ENCODE measurements around the gene FBXL7.
A peak's percentile ranks its signal among the peaks of the same experiment; 100 is the strongest.

The FBXL7 gene

GRCh38 chr5:15799014-15799413, 299.0 kb downstream of the FBXL7 start:
- FAIRE-seq (no peak), DNase-seq (ENCODE audit: low spot score) (no peak)

- no peak for DNase-seq (ENCODE audit: low spot score)
- FAIRE-seq, result no peak
These were observed 299.6 kb downstream of the FBXL7 start for GRCh38 chr5:15799612-15800011.

GRCh38 chr5:15803280-15803679, 303.3 kb downstream of the FBXL7 start:
- DNase-seq (ENCODE audit: low spot score) (no peak), FAIRE-seq (no peak)

GRCh38 chr5:15806613-15807012, 306.6 kb downstream of the FBXL7 start:
- FAIRE-seq, result no peak
- no peak for DNase-seq (ENCODE audit: low spot score)

GRCh38 chr5:15807248-15807647, 307.3 kb downstream of the FBXL7 start:
- FAIRE-seq (no peak), DNase-seq (ENCODE audit: low spot score) (no peak)

- DNase-seq (ENCODE audit: low spot score) (no peak), FAIRE-seq (no peak)
These were observed 307.9 kb downstream of the FBXL7 start for GRCh38 chr5:15807871-15808270.

GRCh38 chr5:15808577-15808976, 308.6 kb downstream of the FBXL7 start:
- no peak for FAIRE-seq
- DNase-seq (ENCODE audit: low spot score), result no peak

GRCh38 chr5:15819617-15820016, 319.6 kb downstream of the FBXL7 start:
- DNase-seq (ENCODE audit: low spot score), result no peak
- FAIRE-seq, result no peak

GRCh38 chr5:15821506-15821905, 321.5 kb downstream of the FBXL7 start:
- no peak for FAIRE-seq
- DNase-seq (ENCODE audit: low spot score), result no peak

GRCh38 chr5:15823398-15823797, 323.4 kb downstream of the FBXL7 start:
- FAIRE-seq (no peak), DNase-seq (ENCODE audit: low spot score) (no peak)

- no peak for DNase-seq (ENCODE audit: low spot score)
- FAIRE-seq, result no peak
These were observed 327.8 kb downstream of the FBXL7 start for GRCh38 chr5:15827741-15828140.

GRCh38 chr5:15831408-15831807, 331.4 kb downstream of the FBXL7 start:
- DNase-seq (ENCODE audit: low spot score) (no peak), FAIRE-seq (no peak)

- DNase-seq (ENCODE audit: low spot score) (no peak), FAIRE-seq (no peak)
These were observed 333.4 kb downstream of the FBXL7 start for GRCh38 chr5:15833365-15833764.

- no peak for FAIRE-seq
- DNase-seq (ENCODE audit: low spot score), result no peak
These were observed 334.7 kb downstream of the FBXL7 start for GRCh38 chr5:15834596-15835245.

GRCh38 chr5:15835514-15835913, 335.5 kb downstream of the FBXL7 start:
- DNase-seq (ENCODE audit: low spot score) (no peak), FAIRE-seq (no peak)

- DNase-seq (ENCODE audit: low spot score) (no peak), FAIRE-seq (peak; percentile 78)
These were observed 337.7 kb downstream of the FBXL7 start for GRCh38 chr5:15837551-15838289.

GRCh38 chr5:15844253-15844652, 344.3 kb downstream of the FBXL7 start:
- no peak for DNase-seq (ENCODE audit: low spot score)
- no peak for FAIRE-seq

- FAIRE-seq (peak; percentile 75), DNase-seq (ENCODE audit: low spot score) (no peak)
These were observed 344.9 kb downstream of the FBXL7 start for GRCh38 chr5:15844871-15845270.

- FAIRE-seq (no peak), DNase-seq (ENCODE audit: low spot score) (no peak)
These were observed 350.6 kb downstream of the FBXL7 start for GRCh38 chr5:15850536-15850935.

- DNase-seq (ENCODE audit: low spot score), result no peak
- FAIRE-seq, result no peak
These were observed 351.0 kb downstream of the FBXL7 start for GRCh38 chr5:15850939-15851341.

- DNase-seq (ENCODE audit: low spot score) (no peak), FAIRE-seq (no peak)
These were observed 352.2 kb downstream of the FBXL7 start for GRCh38 chr5:15852217-15852616.

GRCh38 chr5:15852949-15853348, 353.0 kb downstream of the FBXL7 start:
- FAIRE-seq (no peak), DNase-seq (ENCODE audit: low spot score) (no peak)

- FAIRE-seq (no peak), DNase-seq (ENCODE audit: low spot score) (no peak)
These were observed 358.3 kb downstream of the FBXL7 start for GRCh38 chr5:15858326-15858725.
